ENCODE results near the gene PHF21B.
"Not testable (repeated sequence)": the region's sequence is repeated elsewhere in the genome, so short reads cannot be mapped to it uniquely, and the experiment has no call there.

PHF21B gene

GRCh38 chr22:44961682-44962081 is 48.1 kb downstream of the PHF21B start:
- DNase-seq (ENCODE audit: low read depth): not testable (repeated sequence)

DNA sequence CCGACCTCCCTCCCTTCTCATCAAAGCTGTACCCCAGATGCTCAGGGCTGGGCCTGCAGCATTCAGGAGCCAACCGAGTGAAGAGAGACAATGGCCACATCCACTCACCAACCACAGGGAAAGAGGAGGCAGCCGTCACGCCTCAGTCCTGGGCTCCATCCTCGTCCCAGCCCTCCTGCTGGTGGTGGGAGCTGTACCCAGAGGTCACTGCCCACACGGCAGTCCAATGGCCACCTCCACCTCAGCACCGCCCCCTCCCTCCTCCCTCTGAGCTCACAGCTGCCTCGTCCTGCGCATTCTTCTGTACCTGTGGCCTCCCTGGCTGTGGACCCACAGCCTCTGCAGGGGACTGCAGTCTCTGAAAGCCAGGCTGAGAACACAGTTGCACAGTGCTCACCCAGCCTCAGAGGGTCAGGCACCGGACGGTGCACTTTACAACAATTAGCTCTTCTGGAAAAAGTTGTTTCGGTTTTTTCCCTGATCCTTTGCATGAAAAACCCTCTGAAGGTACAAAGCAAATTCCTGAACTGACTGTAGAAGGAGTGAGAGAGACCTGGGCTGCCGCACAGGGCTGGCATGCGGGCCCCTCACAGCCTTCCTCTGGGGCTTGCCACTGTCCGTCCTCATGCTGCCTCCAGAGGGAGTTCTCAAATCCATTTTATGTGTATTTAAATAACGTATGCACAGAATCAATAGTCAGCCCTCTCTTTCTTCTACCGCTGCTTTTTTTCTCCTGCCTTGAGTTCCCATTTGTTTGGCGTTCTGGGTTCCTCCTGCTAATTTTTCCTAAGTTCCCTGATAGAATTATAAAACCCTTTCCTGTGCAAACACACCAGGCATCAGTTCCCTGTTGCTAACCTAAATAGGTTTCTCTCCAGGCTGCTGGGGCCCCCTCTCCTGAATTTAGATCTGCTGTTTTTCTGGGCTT is 52.7 kb downstream of the PHF21B start:
- DNase-seq (ENCODE audit: low read depth): no peak

DNA sequence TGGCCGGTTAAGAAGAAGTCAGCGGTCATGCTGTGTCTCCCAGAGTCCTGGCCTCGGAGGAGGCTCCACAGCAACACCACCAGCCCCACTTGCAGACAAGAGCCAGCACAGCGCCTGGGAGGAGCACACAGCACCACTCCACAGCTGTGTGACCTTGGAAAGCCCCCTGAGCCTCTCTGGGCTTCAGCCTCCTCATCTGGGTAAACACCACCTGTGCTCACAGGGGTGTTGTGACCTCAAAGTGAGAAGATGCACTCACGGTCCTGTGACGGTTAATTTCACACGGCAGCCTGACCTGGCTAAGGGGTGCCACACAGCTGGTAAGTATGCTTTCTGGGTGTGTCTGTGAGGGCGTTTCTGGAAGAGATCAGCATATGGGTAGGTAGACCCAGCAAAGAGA is 54.7 kb downstream of the PHF21B start:
- no peak for DNase-seq (ENCODE audit: low read depth)

DNA sequence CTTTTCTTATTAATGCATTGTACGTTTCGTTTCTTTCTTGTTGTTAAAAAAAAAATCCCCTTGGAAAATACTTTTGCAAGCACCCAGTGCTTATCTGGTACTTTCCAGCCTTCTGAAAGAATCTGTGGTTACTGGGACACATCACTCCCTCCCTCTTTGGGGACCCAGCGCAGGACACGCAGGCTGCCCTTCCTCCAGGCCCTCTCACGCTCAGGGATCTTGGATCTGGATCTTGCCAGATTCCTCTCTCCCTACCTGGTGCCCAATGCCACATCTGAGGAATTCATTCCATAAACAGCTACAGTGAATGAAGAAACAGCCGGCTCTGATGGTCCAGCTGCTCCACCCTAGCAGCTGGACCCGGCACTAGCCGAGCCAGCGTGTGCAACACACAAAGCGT is 55.7 kb downstream of the PHF21B start:
- DNase-seq (ENCODE audit: low read depth): no peak

DNA sequence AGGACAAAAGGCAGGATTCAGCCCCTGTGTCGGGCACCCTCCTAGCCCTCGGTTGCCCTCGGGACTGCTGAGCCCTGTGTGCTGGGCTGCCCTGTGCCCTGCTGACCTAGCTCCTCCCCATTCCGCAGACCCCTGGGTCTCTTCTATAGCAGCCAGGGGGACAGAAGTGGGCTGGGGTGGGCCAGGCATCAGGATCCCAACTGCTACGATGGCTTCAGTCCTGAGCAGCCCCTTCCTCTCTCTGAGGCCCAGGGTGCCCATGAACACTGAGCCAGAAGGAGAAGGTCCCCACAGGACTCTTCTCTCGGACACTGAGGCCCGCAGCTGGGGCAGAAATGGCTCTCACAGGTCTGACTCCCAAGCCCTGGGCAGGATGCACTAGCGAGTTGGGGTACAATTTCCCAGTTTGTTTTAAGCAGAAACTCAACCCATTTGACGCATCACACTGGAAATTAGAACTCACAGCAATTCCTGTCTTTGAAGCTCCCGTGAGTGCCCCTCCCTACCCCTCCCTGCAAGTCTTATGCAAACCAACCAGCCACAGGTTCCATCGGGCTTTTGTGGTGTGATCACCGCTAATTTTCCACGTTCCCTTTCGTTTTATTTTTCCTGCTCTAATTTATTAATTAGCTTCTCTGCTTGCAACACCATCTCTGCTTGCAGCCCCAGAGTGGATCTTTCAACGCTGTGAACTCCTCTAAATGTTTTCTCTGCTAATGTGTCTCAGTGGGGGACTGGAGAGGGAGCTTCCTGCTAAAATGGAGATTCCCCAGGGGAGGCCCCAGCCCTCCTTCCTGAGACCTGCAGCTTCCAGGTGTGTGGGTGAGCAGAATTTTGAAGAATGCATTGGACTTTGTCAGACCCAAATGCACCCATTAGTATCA is 56.7 kb downstream of the PHF21B start:
- DNase-seq (ENCODE audit: low read depth): no peak

GRCh38 chr22:44951510-44951816 is 58.3 kb downstream of the PHF21B start:
- DNase-seq (ENCODE audit: low read depth): no peak

GRCh38 chr22:44950806-44951509 is 58.8 kb downstream of the PHF21B start:
- no peak for DNase-seq (ENCODE audit: low read depth)

DNA sequence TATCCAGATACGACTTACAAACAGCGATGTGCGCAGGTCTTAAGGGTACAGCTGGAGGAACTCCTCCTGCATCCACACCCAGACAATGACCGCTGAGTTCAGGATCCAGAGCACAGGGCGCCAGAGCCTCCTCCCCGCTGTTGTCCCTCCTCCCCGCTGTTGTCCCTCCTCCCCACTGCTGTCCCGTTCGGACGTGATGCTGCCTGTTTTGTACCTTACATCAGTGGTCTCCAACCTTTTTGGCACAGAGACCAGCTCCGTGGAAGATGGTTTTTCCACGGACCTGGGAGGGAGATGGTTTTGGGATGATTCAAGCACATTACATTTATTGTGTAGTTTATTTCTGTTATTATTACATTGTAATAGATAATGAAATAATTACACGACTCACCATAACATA is 62.0 kb downstream of the PHF21B start:
- no peak for DNase-seq (ENCODE audit: low read depth)

GRCh38 chr22:44947049-44947448 is 62.8 kb downstream of the PHF21B start:
- no peak for DNase-seq (ENCODE audit: low read depth)

- no peak for DNase-seq (ENCODE audit: low read depth)
These were observed 64.8 kb downstream of the PHF21B start for GRCh38 chr22:44944883-44945601.

DNA sequence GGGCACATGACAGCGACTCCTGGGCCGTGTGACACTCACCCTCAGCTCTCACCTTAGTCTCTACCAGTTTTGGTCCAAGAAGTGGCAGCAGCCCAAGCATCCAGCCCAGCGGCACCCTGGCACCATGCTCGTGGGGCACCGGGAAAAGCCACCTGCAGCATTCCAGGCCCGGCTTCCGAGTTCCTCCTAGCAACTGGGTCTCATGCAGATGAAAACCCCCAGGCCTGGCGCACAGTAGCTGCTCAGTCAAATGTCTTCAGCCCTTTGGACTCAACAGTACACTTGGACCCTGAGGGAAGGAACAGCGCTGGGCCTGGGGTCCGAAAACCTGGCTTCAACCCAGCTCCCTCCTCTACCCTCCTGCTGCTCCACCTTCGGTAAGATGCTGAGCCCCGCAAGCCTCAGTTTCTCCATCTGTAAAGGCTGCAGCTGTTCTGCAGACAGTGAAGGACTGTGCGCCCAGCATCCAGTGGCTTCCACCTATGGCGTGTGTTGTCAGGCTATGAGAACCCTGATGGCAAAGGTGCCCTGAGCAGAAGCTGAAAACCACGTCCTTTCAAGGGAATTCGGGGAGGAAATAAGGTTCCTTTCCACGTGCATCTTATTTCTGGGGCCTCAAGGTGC is 66.0 kb downstream of the PHF21B start:
- no peak for DNase-seq (ENCODE audit: low read depth)

DNA sequence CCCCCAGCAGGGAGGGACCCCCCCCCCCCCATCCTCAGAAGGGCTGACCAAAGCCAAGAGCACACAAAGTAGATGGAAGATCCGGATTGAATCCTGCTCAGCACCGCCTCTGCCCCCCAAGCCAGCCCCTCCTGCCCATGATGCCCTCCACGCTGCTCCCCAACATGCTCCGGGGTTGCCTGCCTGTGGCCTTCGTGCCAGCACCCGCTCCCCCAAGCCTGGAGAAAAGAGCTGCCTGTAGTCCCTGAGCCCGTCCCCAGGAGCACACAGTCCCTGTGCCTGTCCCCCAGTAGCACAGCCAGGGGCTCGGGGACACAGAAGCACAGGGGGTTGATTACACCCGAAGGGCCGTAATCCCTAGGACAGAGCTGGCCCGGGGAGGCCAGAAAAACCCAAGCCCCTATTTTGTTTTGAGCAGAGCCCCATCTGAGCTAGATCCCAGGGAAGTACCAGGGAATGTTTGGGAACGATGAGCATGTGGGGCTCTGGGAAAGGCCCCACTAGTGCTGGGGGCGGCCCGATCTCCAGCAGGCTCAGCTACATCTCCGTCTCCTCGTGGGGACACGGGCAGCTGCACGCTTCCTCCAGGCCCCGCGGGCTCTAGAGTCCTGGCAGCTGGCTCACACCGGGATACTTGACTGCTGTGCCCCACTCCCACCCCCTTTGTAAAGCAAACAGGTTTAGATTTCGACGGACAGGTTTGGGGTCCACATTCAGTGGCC is 66.7 kb downstream of the PHF21B start:
- DNase-seq (ENCODE audit: low read depth): no peak

- no peak for DNase-seq (ENCODE audit: low read depth)
These were observed 67.7 kb downstream of the PHF21B start for GRCh38 chr22:44942056-44942455.

DNA sequence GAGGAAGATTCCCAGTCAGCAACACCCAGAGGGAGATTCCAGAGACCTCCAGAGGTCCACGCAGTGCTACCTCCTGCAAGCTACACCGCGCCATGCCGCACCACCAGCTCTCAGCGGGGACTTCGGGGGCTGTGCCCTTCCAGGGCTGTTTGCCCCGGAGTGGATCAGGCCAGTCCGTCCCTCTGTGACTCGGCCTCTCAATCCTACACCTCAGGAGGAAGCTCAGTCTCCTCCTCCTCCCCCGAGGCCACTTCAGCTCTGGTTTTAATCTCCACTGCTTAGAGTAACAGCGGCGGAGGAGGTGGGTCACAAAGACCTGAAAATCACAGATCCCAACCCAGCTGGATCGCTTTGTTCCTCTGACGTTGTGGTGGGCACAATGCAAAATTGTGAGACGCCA is 68.6 kb downstream of the PHF21B start:
- DNase-seq (ENCODE audit: low read depth): no peak

- no peak for DNase-seq (ENCODE audit: low read depth)
These were observed 69.7 kb downstream of the PHF21B start for GRCh38 chr22:44940130-44940529.

DNA sequence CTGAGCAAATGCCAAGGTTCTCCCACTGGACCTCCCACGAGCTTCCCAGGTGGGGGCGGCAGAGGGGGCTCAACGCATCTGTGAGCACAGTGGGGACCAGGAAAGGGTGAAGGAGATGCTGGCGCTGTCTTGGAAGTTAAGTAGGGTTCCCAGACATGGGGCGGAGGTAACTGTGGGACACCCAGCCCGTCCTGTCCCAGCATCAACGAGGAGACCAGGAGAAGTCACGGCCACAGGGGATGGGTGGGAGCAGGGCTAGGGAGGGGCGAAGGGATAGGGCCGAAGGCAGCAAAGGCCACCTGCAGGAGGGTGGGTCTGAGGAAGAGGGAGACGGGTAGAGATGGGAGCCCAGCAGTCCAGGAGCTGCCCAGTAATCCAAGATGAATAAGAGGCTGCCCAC is 70.4 kb downstream of the PHF21B start:
- no peak for DNase-seq (ENCODE audit: low read depth)

DNA sequence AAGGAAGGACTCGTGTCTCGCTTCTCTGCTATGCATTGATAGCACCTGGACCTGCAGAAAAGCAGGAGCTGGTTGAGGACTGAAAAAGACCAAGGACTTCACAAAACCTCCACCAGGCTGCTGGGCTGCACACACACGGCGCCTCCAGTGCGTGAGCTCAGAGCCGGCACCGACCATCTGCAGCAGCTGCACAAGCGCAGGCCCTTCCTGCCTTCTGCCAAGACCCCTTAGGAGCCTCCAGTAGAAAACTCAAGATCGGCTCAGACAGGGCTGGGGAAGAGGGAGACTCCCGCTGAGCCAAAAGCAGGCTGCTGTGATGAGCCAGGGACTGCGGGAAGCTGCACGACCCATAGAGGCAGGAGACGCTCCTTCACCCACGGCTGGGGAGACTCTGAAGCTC is 70.9 kb downstream of the PHF21B start:
- DNase-seq (ENCODE audit: low read depth): no peak

DNA sequence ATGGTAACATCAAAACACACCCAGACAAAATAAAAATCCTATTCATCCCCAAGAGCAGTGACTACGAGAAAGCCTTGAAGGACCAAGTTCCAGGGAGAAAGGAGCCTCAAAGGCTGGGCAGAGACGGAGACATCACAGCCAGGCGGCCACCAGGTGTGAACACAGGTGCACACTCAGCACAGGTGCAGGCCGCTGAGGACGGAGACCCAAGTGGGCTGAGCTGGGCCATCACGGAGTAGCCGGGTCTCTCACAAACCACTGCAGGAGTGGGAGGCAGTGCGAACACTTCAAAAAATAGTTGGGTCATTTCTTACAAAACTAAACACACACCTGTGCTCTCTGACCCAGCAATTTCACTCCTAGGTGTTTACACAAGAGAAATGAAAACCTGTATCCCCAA is 72.6 kb downstream of the PHF21B start:
- DNase-seq (ENCODE audit: low read depth): no peak

DNA sequence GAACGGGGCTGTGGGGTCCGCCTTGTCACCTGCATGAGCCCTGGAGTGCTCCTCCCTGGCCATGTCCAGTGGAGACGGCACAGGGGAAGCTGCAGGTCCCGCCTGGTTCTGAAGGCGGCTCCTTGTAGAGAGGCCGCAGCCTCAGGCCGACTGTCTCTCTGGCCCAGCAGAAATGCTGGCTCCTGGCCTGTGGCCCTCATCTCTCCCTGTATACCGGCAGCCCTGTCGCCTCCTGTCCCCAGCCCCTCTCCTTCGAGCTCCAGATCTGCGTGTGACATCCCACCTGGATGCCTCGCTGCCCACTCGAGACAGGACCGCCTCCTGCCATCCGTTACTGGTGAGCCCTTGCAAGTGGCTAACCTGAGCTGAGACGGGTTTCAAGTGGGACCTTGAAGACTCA is 73.6 kb downstream of the PHF21B start:
- DNase-seq (ENCODE audit: low read depth): no peak

- DNase-seq (ENCODE audit: low read depth): no peak
These were observed 74.1 kb downstream of the PHF21B start for GRCh38 chr22:44935724-44936123.

GRCh38 chr22:44934454-44934735 is 75.4 kb downstream of the PHF21B start:
- DNase-seq (ENCODE audit: low read depth): no peak

Measured in amniotic epithelial cell (primary cell).